ENCODE data around the gene MTUS2. TPM values are rescaled to one million over a fixed set of nuclear protein-coding genes. Genes with fewer than 3 reads are reported as not detected.

The MTUS2 gene
- total RNA-seq, 2 experiments from 2014 or later = not detected

GRCh38 chr13:29464105-29464679, 644.1 kb downstream of the MTUS2 start:
- ChIA-PET POLR2A (no interaction called here), CTCF (no interaction called here)

- CTCF ChIA-PET = no interaction called here
- POLR2A ChIA-PET = no interaction called here
These were observed 645.7 kb downstream of the MTUS2 start for GRCh38 chr13:29465741-29466293.

GRCh38 chr13:29471551-29471950, 651.4 kb downstream of the MTUS2 start:
- ChIA-PET CTCF (interaction anchor here (0.7 kb wide), 1 partner anchor 237 kb away, joined by 3 read pairs; no protein-coding TSS in a partner anchor), POLR2A (interaction anchor here (1.2 kb wide), 1 partner anchor 7 kb away, joined by 3 read pairs; no protein-coding TSS in a partner anchor)

GRCh38 chr13:29472332-29472961, 652.3 kb downstream of the MTUS2 start:
- CTCF ChIA-PET = interaction anchor here (0.7 kb wide), 1 partner anchor 236 kb away, joined by 3 read pairs; no protein-coding TSS in a partner anchor

GRCh38 chr13:29473166-29473565, 653.0 kb downstream of the MTUS2 start:
- POLR2A ChIA-PET = no interaction called here
- CTCF ChIA-PET = no interaction called here

More at GRCh38 chr13:29472332-29472961, 652.3 kb downstream of the MTUS2 start:
- POLR2A ChIA-PET = no interaction called here

GRCh38 chr13:29474991-29475390, 654.9 kb downstream of the MTUS2 start:
- CTCF ChIA-PET = interaction anchor here (0.5 to 0.6 kb wide), 2 partner anchors 265 to 639 kb away, joined by 3 read pairs; no protein-coding TSS in a partner anchor

GRCh38 chr13:29476046-29476445, 655.9 kb downstream of the MTUS2 start:
- ChIA-PET POLR2A (no interaction called here), CTCF (no interaction called here)

More at GRCh38 chr13:29474991-29475390, 654.9 kb downstream of the MTUS2 start:
- POLR2A ChIA-PET = no interaction called here

GRCh38 chr13:29479716-29480492, 659.8 kb downstream of the MTUS2 start:
- POLR2A ChIA-PET = no interaction called here
- CTCF ChIA-PET = interaction anchor here (1.2 to 1.4 kb wide), 2 partner anchors 18 to 228 kb away, joined by 3 to 4 read pairs; no protein-coding TSS in a partner anchor

GRCh38 chr13:29480893-29481525, 660.9 kb downstream of the MTUS2 start:
- ChIA-PET CTCF (interaction anchor here (0.7 to 1.2 kb wide), 2 partner anchors 227 to 523 kb away, joined by 3 to 4 read pairs; no protein-coding TSS in a partner anchor), POLR2A (no interaction called here)

GRCh38 chr13:29481603-29482002, 661.5 kb downstream of the MTUS2 start:
- POLR2A ChIA-PET = no interaction called here
- CTCF ChIA-PET = no interaction called here

- CTCF ChIA-PET = no interaction called here
These were observed 662.4 kb downstream of the MTUS2 start for GRCh38 chr13:29482504-29482903.

GRCh38 chr13:29483211-29483610, 663.1 kb downstream of the MTUS2 start:
- CTCF ChIA-PET = no interaction called here
- POLR2A ChIA-PET = no interaction called here

More at GRCh38 chr13:29482504-29482903, 662.4 kb downstream of the MTUS2 start:
- POLR2A ChIA-PET = no interaction called here

GRCh38 chr13:29483623-29484022, 663.5 kb downstream of the MTUS2 start:
- ChIA-PET CTCF (no interaction called here), POLR2A (no interaction called here)

- CTCF ChIA-PET = no interaction called here
- POLR2A ChIA-PET = no interaction called here
These were observed 664.1 kb downstream of the MTUS2 start for GRCh38 chr13:29484236-29484635.

GRCh38 chr13:29484796-29485195, 664.7 kb downstream of the MTUS2 start:
- ChIA-PET POLR2A (no interaction called here), CTCF (no interaction called here)

GRCh38 chr13:29486551-29486950, 666.4 kb downstream of the MTUS2 start:
- ChIA-PET CTCF (no interaction called here), POLR2A (no interaction called here)

GRCh38 chr13:29487466-29488454, 667.6 kb downstream of the MTUS2 start:
- ChIA-PET POLR2A (no interaction called here), CTCF (no interaction called here)

- CTCF ChIA-PET = no interaction called here
- POLR2A ChIA-PET = no interaction called here
These were observed 669.8 kb downstream of the MTUS2 start for GRCh38 chr13:29489650-29490560.

Data from activated CD8-positive, alpha-beta memory T cell treated with anti-CD3 and anti-CD28 coated beads for 36 hours (primary cell).